ENCODE measurements around the gene TMEM51.

TMEM51 gene

DNA sequence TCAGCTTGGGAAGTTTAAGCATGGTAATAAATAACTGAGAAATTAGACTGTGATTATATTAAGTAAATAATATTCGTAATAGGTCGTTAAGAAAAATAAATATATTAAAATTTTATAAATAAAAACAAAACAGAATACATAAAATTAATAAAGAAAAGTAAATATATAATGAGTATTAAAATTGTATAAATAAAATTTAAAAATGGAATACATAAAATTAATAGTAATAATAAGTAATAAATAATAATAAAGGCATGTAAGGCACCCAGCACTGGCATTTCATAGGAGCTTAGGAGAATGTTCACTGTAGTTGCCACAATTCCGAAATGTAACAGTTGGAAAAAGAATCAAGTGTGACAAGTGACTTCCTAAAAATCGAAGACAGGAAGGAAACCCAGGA lies 47.7 kb downstream of the TMEM51 start:
- no peak for DNase-seq

DNA sequence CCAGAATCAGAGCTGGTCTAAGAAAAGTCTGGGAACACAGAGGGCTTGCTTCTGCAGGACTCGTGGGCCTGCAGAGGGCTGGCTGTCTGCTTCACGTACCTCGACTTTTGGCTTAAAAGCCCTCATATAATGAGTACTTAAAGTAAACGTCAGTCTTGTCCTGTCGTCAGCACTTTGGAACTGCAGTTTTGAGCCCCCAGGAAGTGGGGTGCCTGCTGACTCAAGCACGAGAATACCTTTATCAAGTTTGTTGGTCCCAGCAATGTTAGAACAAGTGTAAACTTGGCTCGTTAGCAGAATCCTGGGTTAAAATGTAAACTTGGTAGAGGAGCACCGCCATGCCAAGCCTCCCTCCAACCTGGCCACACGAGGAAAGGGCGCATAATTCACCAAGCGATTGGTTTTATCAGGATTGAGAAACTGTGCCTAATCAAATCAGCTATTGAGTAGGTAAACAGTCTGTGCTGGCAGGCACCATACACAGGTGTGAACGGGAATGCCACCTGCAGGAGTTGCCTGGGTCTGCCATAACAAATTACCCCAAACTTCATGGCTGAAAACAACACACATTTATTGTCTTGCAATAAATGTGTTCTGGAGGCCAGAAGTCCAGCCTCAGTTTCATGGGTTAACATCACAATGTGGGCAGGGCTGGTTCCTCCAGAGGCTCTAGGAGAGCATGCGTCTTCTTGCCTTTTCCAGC lies 48.5 kb downstream of the TMEM51 start:
- DNase-seq, result no peak

GRCh38 chr1:15204931-15205330 lies 51.4 kb downstream of the TMEM51 start:
- DNase-seq, result no peak

DNA sequence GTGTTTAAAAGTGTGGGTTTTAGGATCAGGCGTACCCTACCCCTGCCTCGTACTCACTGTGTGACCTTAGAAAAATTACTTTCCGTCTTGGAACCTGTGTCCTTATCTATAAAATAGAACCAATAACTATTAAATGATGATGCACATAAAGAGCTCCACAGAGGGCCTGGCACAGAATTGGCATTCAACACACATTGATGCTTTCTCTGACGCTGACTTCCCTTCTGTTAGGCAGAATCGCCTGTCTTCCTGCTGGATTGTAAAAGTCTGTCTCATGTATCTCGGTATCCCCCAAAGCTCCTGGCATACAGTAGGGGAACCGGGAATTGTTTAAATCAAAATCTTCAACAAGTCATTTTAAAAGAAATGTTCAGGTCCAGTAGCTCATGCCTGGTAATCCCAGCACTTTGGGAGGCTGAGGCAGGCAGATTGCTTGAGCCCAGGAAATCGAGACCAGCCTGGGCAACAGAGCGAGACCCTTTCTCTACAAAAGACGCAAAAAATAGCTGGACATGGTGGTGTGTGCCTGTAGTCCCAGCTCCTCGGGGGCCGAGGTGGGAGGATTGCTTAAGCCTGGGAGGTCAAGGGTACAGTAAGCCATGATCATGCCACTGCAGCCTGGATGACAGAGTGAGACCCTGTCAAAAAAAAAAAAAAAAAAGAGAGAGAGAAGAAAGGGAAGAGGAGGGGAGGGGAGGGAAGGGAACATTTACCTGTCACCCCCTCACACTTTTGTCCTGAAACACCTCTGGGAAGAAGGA lies 52.2 kb downstream of the TMEM51 start:
- DNase-seq, result no peak

DNA sequence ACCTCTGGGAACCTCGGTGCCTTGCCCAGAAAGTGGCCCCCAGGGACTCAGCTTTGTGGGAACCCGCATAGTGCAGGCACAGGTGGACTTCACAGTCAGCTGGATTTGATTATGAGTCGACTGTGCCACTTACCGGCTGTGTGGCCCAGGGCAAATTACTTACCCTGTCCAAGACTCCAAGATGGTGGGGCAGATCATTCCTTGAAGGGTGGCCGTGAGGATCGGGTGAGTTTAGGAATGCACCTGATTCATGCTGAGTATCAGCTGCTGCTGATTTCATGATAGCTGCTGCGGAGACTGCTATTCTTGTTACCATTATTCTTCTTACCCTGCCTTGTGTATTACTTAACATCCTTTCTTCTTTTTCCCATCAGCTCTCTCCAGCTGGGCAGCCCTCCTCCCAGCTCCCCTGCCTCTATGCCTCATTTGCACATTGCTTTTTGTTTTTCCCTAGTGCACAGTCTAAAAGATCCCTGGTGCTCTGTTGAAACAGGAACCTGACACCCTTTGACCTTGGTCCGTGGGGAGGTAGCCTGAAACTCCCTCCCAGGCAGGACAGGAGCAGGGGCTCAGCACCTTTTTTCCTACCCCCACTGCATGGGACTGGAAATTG lies 53.0 kb downstream of the TMEM51 start:
- DNase-seq, result no peak

GRCh38 chr1:15207031-15207828 lies 53.7 kb downstream of the TMEM51 start:
- DNase-seq, result no peak

DNA sequence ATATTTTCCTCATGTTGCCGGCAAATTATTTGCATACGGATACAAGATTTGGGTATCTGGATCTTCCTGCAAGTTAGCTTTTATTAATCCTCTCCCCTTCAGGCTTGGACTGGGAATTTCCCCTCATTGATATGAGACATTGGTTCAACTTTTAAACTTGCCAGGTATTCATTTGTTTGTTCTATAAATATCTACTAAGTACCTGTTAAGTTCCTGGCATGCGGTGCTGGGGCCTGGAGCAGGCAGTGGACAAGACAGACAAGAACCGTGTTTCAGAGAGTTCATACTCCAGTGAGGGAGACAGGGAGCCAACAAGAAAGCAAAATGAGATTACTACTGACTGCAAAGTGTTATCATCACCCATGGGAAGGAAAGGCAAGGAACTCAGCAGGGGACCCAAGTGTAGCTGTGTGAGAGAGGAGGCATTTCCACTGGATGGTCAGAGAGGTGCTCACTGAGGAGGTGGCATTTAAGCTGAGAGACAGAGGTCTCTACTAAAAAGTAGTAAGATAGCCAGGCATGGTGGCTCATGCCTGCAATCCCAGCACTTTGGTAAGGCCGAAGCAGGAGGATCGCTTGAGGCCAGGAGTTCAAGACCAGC lies 54.4 kb downstream of the TMEM51 start:
- no peak for DNase-seq

- no peak for DNase-seq
Measured at GRCh38 chr1:15210651-15211375, 57.3 kb downstream of the TMEM51 start.

GRCh38 chr1:15211424-15211823 lies 57.9 kb downstream of the TMEM51 start:
- DNase-seq, result no peak

DNA sequence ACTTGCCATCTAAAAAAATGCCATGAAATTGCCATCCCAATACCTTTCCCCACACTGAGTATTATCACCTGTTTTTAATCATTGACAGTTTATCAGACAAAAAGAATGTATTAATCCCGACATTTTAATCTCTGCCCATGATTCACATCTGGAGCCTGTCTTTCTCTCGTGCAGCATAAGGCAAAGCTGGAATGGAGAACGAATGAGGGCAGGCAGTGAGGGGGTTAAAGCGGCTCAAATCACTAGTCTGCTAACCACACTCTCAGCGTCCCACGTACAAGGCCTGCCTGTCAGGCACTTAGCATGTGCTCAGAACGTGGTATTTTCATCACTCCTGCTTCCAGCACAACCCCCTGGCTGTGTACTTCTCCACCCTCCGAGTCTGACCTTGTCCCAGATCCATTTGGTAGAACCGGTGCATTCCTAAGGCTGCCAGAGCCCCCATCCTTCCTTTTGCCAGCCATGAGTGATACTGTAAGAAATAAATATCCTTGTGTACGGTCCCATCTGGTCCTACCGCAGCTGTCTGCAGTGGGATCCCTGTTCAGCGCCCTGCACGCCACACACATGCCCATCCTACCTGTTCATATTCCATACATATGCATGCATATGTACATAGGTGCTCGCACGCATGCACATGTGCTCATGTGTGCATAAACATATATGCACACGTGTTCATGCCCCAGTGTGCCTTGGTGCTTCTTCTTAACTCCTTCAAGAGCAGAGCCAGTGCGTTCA lies 58.8 kb downstream of the TMEM51 start:
- DNase-seq, result no peak

DNA sequence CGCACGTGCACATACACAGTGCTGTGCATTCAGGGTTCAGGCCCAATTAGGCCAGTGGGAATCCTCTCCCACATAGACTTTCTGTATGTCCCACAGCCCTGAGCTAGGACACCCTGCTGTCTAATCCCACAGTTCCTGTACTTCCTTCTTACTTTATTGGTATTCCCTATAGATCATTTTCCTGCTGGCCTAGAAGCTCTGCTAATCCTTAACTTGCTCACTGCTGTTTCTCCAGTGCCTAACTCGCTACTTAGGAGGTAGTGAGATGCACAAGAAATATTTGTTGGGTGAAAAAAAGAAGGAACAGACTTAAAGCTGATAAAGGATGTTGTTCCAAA lies 59.4 kb downstream of the TMEM51 start:
- no peak for DNase-seq

DNA sequence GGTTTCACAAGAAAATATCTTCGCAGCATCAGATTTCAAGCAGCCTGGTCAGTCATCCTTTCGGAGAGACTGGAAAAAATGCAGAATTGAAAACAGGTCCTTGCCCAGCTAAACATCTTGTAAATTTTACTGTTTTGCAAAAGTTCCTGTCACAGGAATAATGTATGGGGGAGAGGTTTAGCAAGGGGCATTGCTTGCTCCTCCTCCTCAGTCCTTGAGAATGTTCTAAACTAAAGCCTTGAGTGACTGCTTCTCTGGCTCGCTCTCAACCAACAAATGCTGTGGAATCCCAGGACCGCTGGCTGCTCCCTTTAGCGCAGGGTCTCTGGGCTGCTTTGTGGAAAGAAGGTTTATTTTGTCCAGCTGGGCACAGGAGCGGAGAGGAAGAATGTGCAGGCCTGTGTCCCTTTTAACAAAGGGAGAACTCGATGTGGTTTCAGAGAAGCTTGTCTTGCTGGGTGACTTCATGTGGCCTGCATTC lies 59.8 kb downstream of the TMEM51 start:
- DNase-seq, result no peak

DNA sequence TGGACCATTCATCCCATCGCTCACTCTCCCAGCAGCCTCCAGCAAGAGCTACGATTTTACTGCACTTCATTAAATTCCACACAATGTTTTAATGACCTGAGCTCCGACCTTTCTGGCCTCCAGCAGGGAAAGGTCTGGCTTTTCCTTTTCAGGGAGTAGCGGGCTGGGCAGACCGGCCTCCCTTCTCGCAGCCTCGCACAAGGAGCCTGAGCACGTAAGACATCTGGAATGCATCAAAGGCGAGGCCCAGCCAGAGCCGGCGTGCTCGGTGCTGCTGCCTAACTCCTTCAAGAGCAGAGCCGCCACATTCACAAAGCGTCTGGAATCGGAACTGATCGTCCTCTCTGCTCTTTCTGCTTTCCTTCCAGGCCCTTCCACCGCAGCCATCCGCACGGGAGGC lies 61.0 kb downstream of the TMEM51 start:
- DNase-seq, result no peak

GRCh38 chr1:15215116-15215515 lies 61.6 kb downstream of the TMEM51 start:
- DNase-seq, result no peak

DNA sequence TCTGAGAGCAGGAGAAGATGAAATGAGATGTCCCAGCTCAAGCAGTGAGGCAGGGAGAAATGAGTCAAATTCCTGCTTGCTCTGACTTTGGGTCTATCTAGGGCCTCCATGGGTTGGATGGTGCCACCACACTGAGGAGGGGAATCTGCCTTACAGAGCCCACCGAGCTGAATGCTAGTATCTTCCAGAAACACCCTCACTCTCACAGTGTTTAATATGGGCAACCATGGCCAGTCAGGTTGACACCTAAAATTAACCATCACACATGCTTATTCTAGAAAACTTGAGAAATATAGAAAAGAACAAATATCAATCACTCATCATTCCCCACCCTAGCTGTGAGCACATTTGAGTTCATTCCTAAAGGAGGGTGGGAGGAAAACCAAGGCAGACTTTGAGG lies 64.1 kb downstream of the TMEM51 start:
- DNase-seq, result no peak

GRCh38 chr1:15218287-15219279 lies 65.0 kb downstream of the TMEM51 start:
- DNase-seq, result peak; percentile 4

DNA sequence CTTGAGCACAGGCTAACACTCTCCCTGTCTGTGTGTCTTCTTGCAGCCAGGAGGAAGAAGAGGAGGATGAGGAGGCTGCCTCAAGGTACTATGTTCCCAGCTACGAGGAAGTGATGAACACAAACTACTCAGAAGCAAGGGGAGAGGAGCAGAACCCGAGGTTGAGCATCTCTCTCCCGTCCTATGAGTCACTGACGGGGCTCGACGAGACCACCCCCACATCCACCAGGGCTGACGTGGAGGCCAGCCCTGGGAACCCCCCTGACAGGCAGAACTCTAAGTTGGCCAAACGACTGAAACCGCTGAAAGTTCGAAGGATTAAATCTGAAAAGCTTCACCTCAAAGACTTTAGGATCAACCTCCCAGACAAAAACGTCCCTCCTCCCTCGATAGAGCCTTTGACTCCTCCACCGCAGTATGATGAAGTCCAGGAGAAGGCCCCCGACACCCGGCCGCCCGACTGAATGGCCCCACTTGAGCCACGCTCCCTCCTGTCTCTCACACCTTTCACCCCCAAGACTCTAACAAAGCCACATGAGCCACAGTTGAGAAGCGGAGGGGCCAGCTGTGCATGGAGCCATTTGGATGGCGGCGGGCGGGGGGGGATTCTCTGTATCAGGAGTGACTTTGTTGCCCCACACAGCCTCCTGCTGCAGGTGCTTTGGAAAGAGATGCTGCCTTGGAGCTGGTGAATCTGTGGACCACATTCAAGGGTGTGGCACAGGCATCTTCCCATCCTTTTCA lies 65.9 kb downstream of the TMEM51 start:
- no peak for DNase-seq

- DNase-seq, result no peak
Measured at GRCh38 chr1:15220024-15220392, 66.5 kb downstream of the TMEM51 start.

GRCh38 chr1:15220825-15221431 lies 67.4 kb downstream of the TMEM51 start:
- DNase-seq, result no peak

Data from activated CD4-positive, alpha-beta T cell treated with anti-CD3 and anti-CD28 coated beads, Interleukin-2, amount 50 U/mL, for 16 hours (primary cell).